Measurements from ENCODE around the gene FNDC3B. TPM values are rescaled to one million over a fixed set of nuclear protein-coding genes. Genes with fewer than 3 reads are reported as not detected.

FNDC3B gene
- total RNA-seq, 1 donor from 2014 or later, result 29.5 TPM

DNA sequence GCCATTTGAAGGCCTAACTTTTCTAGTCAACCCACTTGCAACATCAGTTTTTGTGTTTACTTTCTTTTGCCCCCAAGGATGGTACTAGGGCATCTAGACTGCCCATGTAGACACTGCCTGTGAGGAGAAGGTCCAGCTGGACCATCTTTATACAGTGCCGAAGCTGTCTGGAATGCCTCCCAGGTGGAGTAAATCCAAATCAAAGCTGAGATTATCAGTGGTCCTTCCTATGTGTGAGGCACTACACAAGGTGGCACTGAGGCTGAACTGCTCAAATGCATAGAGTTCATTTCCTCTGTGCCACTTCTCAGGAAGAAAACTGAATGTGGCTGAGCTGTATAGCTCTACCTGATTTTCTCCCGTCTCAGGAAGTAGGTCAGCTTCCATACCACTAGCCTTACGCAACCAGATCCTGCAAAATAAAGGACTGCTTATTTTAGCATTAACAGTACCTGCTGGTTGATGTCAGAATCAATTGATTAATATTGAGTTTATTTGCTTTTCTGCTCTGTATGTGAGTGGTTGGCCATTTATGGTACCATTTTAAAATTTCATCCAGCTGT is 302.8 kb downstream of the FNDC3B start:
- Mint-ChIP-seq H3K4me1 (peaks cover 7% of the 10 kb centered on the region), H3K4me3 (no peak overlapping the region), H3K9me3 (no peaks in the 10 kb centered on the region), H3K27ac (no peak overlapping the region), H3K27me3 (ENCODE audit: insufficient read depth, low read depth) (peaks cover 2% of the 10 kb centered on the region), H3K36me3 (peaks cover 29% of the 10 kb centered on the region)
- Histone ChIP-seq H3K4me1 (no peaks in the 10 kb centered on the region), H3F3A (ENCODE audit: low read depth) (no peaks in the 10 kb centered on the region), H3K36me3 (no peaks in the 10 kb centered on the region), H3K27ac (no peak overlapping the region), H3K4me2 (no peak overlapping the region), H3K27me3 (no peaks in the 10 kb centered on the region), H3K4me3 (no peak overlapping the region), H3K9me3 (ENCODE audit: low read depth) (no peaks in the 10 kb centered on the region), H3K9ac (no peak overlapping the region), H4K20me1 (ENCODE audit: low read depth) (no peaks in the 10 kb centered on the region), H2AFZ (replicated peaks) (no peak overlapping the region), H3K79me2 (ENCODE audit: low read depth) (no peaks in the 10 kb centered on the region)
- TF ChIP-seq EZH2 (IDR thresholded peaks at IDR 0.05), result no peak
- TF ChIP-seq, protein P1, sequence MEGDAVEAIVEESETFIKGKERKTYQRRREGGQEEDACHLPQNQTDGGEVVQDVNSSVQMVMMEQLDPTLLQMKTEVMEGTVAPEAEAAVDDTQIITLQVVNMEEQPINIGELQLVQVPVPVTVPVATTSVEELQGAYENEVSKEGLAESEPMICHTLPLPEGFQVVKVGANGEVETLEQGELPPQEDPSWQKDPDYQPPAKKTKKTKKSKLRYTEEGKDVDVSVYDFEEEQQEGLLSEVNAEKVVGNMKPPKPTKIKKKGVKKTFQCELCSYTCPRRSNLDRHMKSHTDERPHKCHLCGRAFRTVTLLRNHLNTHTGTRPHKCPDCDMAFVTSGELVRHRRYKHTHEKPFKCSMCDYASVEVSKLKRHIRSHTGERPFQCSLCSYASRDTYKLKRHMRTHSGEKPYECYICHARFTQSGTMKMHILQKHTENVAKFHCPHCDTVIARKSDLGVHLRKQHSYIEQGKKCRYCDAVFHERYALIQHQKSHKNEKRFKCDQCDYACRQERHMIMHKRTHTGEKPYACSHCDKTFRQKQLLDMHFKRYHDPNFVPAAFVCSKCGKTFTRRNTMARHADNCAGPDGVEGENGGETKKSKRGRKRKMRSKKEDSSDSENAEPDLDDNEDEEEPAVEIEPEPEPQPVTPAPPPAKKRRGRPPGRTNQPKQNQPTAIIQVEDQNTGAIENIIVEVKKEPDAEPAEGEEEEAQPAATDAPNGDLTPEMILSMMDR (IDR thresholded peaks at IDR 0.05), result no peak
- DNase-seq (ENCODE audit: low spot score), result no peak

DNA sequence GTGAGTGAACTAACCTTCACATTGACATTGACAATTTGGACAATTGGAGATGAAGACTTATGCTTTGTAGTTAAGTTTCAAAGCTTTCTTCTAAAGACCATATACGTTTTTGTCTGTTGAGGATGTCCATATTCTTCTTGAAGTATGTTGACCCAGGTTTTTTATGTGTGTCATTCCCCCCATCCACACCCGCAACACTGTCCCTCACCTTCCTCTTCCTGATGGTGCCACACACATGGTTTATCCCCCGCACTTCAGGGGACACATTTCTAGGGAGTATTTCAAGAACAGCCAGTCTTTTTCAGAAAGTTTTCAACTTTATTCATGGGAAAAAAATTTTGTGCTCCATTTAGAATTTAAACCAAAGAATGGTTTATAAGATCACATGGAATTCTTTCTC is 303.7 kb downstream of the FNDC3B start:
- peaks cover 7% of the 10 kb centered on the region for H3K4me1 Mint-ChIP-seq
- Histone ChIP-seq H3K4me2 (no peak overlapping the region), H3F3A (ENCODE audit: low read depth) (no peaks in the 10 kb centered on the region), H2AFZ (replicated peaks) (no peak overlapping the region), H3K4me3 (no peak overlapping the region), H3K79me2 (ENCODE audit: low read depth) (no peaks in the 10 kb centered on the region), H3K4me1 (no peaks in the 10 kb centered on the region), H3K27ac (no peak overlapping the region), H3K27me3 (no peaks in the 10 kb centered on the region), H3K9ac (no peak overlapping the region), H3K36me3 (no peaks in the 10 kb centered on the region), H3K9me3 (ENCODE audit: low read depth) (no peaks in the 10 kb centered on the region), H4K20me1 (ENCODE audit: low read depth) (no peaks in the 10 kb centered on the region)
- H3K4me3 Mint-ChIP-seq, result no peak overlapping the region
- DNase-seq (ENCODE audit: low spot score), result no peak
- H3K27ac Mint-ChIP-seq, result no peak overlapping the region
- peaks cover 27% of the 10 kb centered on the region for H3K36me3 Mint-ChIP-seq
- TF ChIP-seq, protein P1 (IDR thresholded peaks at IDR 0.05), result no peak
- TF ChIP-seq EZH2phosphoT487 (IDR thresholded peaks at IDR 0.05) (no peak), EZH2 (IDR thresholded peaks at IDR 0.05) (no peak)
- H3K27me3 Mint-ChIP-seq (ENCODE audit: insufficient read depth, low read depth), result peaks cover 2% of the 10 kb centered on the region
- no peaks in the 10 kb centered on the region for H3K9me3 Mint-ChIP-seq

DNA sequence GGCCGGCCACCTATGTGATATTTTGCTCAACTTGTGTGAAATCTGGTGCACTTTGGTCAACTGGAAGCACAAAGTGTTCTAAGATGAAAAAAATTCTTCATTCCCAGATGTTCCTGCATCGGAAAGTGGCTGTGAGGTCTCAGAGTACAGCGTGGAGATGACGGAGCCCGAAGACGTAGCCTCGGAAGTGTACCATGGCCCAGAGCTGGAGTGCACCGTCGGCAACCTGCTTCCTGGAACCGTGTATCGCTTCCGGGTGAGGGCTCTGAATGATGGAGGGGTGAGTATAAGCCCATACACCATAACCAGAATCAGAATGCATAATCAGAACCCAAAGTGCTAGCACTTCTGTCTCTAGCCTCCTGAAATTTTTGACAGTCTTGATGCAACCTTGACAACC is 304.6 kb downstream of the FNDC3B start:
- Histone ChIP-seq H2AFZ (replicated peaks) (no peak overlapping the region), H3K9me3 (ENCODE audit: low read depth) (no peaks in the 10 kb centered on the region), H3K9ac (no peak overlapping the region), H3K4me2 (no peak overlapping the region), H4K20me1 (ENCODE audit: low read depth) (no peaks in the 10 kb centered on the region), H3K4me3 (no peak overlapping the region), H3K36me3 (no peaks in the 10 kb centered on the region), H3K4me1 (no peaks in the 10 kb centered on the region), H3K27me3 (no peaks in the 10 kb centered on the region), H3K27ac (no peak overlapping the region), H3F3A (ENCODE audit: low read depth) (no peaks in the 10 kb centered on the region), H3K79me2 (ENCODE audit: low read depth) (no peaks in the 10 kb centered on the region)
- Mint-ChIP-seq H3K36me3 (peaks cover 31% of the 10 kb centered on the region), H3K9me3 (no peaks in the 10 kb centered on the region), H3K4me1 (peaks cover 2% of the 10 kb centered on the region), H3K4me3 (no peak overlapping the region), H3K27ac (no peak overlapping the region), H3K27me3 (ENCODE audit: insufficient read depth, low read depth) (peaks cover 2% of the 10 kb centered on the region)
- TF ChIP-seq EZH2phosphoT487 (IDR thresholded peaks at IDR 0.05) (no peak), EZH2 (IDR thresholded peaks at IDR 0.05) (no peak)
- DNase-seq (ENCODE audit: low spot score), result no peak

- no peak overlapping the region for H2AFZ ChIP-seq (replicated peaks)
- no peak for DNase-seq (ENCODE audit: low spot score)
- no peaks in the 10 kb centered on the region for H3K27me3 ChIP-seq
- H3K36me3 ChIP-seq, result no peaks in the 10 kb centered on the region
- H3K9ac ChIP-seq, result no peak overlapping the region
- Mint-ChIP-seq H3K4me1 (no peaks in the 10 kb centered on the region), H3K36me3 (peaks cover 36% of the 10 kb centered on the region), H3K9me3 (no peaks in the 10 kb centered on the region), H3K4me3 (no peak overlapping the region), H3K27me3 (ENCODE audit: insufficient read depth, low read depth) (no peaks in the 10 kb centered on the region), H3K27ac (no peak overlapping the region)
- no peaks in the 10 kb centered on the region for H4K20me1 ChIP-seq (ENCODE audit: low read depth)
- TF ChIP-seq EZH2phosphoT487 (IDR thresholded peaks at IDR 0.05) (no peak), EZH2 (IDR thresholded peaks at IDR 0.05) (no peak)
- TF ChIP-seq, protein P1 (IDR thresholded peaks at IDR 0.05), result no peak
- H3K4me3 ChIP-seq, result no peak overlapping the region
- H3K79me2 ChIP-seq (ENCODE audit: low read depth), result no peaks in the 10 kb centered on the region
- no peak overlapping the region for H3K4me2 ChIP-seq
- H3K27ac ChIP-seq, result no peak overlapping the region
- no peaks in the 10 kb centered on the region for H3K9me3 ChIP-seq (ENCODE audit: low read depth)
- no peaks in the 10 kb centered on the region for H3K4me1 ChIP-seq
- no peaks in the 10 kb centered on the region for H3F3A ChIP-seq (ENCODE audit: low read depth)
These were observed 306.8 kb downstream of the FNDC3B start for GRCh38 chr3:172346161-172346560.

Measured in neural progenitor cell (in vitro differentiated cells).